PC-9 (cell line): ENCODE data around the gene CACNA1D. TPM values are rescaled to one million over a fixed set of nuclear protein-coding genes. Genes with fewer than 3 reads are reported as not detected.

Source experiments
- BruUV-seq: library from RNA; stranded (reverse); fragments of 400-500 nt; replicated peaks from 2 replicates; lab custom pipeline; 2021; lab: Mats Ljungman, UMichigan
- CTCF ChIA-PET: fragments of 300-600 bp; sonication (Branson Sonifier 250); formaldehyde crosslinking; loops from one replicate; lab custom pipeline; 2022; ENCODE audit warnings: antibody characterized with exemption; lab: Charles Lee
- POLR2A ChIA-PET: fragments of 300-600 bp; sonication (Branson Sonifier 250); formaldehyde crosslinking; loops from one replicate; lab custom pipeline; 2022; ENCODE audit warnings: antibody characterized with exemption; ENCODE audit not compliant: unreplicated experiment; lab: Charles Lee
- DNase-seq, 2 experiments: peaks; one replicate each; pipeline versions ENCODE4 v3.0.0 to v3.0.0-alpha.2; 2015 to 2022; ENCODE audit warnings: mixed read lengths in 1 of 2
- H2AFZ ChIP-seq: fragments of 200-600 bp; sonication (generic); 2 replicates; pipeline ENCODE4 v1.8.1; 2017; ENCODE audit warnings: antibody characterized with exemption
- H3F3A ChIP-seq: fragments of 200-600 bp; sonication (generic); 2 replicates; pipeline ENCODE4 v1.8.1; 2017; ENCODE audit warnings: antibody characterized with exemption, mild to moderate bottlenecking, low read depth; ENCODE audit not compliant: insufficient read depth
- H3K27ac ChIP-seq: fragments of 200-600 bp; sonication (generic); 2 replicates; pipeline ENCODE4 v1.6.1; 2016; ENCODE audit warnings: mixed run types
- H3K27me3 ChIP-seq: fragments of 200-600 bp; sonication (generic); 2 replicates; pipeline ENCODE4 v1.6.1; 2016; ENCODE audit warnings: low read depth, mixed run types; ENCODE audit not compliant: insufficient read depth
- H3K36me3 ChIP-seq: fragments of 200-600 bp; sonication (generic); 2 replicates; pipeline ENCODE4 v1.6.1; 2016; ENCODE audit warnings: low read depth, mixed run types
- H3K4me1 ChIP-seq: fragments of 200-600 bp; sonication (generic); replicated peaks from 2 replicates; pipeline ENCODE4 v1.6.1; 2016; ENCODE audit warnings: mixed run types; ENCODE audit not compliant: insufficient read depth
- H3K4me2 ChIP-seq: fragments of 200-600 bp; sonication (generic); 2 replicates; pipeline ENCODE4 v1.6.1; 2017; ENCODE audit warnings: mixed run types
- H3K4me3 ChIP-seq: fragments of 200-600 bp; sonication (generic); 2 replicates; pipeline ENCODE4 v1.6.1; 2016; ENCODE audit warnings: mixed run types
- H3K79me2 ChIP-seq: fragments of 200-600 bp; sonication (generic); 2 replicates; pipeline ENCODE4 v1.6.1; 2017; ENCODE audit warnings: low read depth, mixed run types
- H3K9me2 ChIP-seq: fragments of 200-600 bp; sonication (generic); 2 replicates; pipeline ENCODE4 v1.8.1; 2017; ENCODE audit warnings: mild to moderate bottlenecking; ENCODE audit not compliant: insufficient read depth
- H3K9me3 ChIP-seq: fragments of 200-600 bp; sonication (generic); 2 replicates; pipeline ENCODE4 v1.8.1; 2016; ENCODE audit warnings: low read depth; ENCODE audit not compliant: insufficient read depth
- H4K20me1 ChIP-seq: fragments of 200-600 bp; sonication (generic); 2 replicates; pipeline ENCODE4 v1.8.1; 2017; ENCODE audit not compliant: insufficient read depth
- EZH2 ChIP-seq: fragments of 200-600 bp; sonication (generic); IDR thresholded peaks from 2 replicates; pipeline ENCODE4 v1.8.0; 2017; ENCODE audit warnings: antibody characterized with exemption, low read depth
- intact Hi-C: fragments of 100-400 bp; cut with micrococcal nuclease; formaldehyde crosslinking; loops from one replicate; pipeline ENCODE4 v1.10.0; 2022; ENCODE audit not compliant: unreplicated experiment
- total RNA-seq: library from RNA; stranded (reverse); gene quantifications from 2 replicates; pipeline ENCODE4 v1.2.3, GENCODE V29; 2021
- TF ChIP-seq, protein P1 (sequence below): fragments of 200-600 bp; sonication (generic); conservative IDR thresholded peaks from 2 replicates; pipeline ENCODE4 v1.6.1; 2017; ENCODE audit warnings: mixed run types, antibody characterized with exemption, mild to moderate bottlenecking, moderate library complexity

The CACNA1D gene
- total RNA-seq, 1 experiment from 2014 or later = not detected

DNA sequence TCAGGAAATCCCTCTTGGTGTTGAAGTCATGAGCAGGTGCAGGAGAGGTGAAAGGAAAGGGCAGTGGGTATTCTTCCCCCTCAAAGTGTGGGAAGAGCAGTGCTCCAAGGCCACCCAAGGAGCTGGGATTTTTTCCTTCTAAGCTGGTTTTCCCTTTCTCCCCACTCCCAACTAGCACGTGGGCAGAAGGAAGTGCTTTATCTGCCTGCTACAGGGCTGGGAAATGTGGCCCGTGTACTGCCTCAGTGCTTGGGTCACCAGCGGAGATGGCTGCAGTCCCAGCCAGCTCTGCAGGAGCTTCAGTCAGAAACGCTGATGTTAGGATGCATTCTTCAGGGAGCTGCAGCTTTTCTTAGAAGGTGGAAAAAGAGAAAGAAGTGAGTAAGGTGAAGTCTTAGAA lies 99.2 kb downstream of the CACNA1D start:
- Histone ChIP-seq H3K9me3 (no peaks in the 10 kb centered on the region), H3K27ac (no peak overlapping the region), H3K4me1 (no peaks in the 10 kb centered on the region), H3F3A (no peaks in the 10 kb centered on the region), H3K27me3 (peaks cover 58% of the 10 kb centered on the region), H4K20me1 (no peaks in the 10 kb centered on the region), H3K4me3 (no peak overlapping the region), H3K36me3 (no peaks in the 10 kb centered on the region), H3K79me2 (no peaks in the 10 kb centered on the region), H3K9me2 (no peaks in the 10 kb centered on the region), H3K4me2 (no peak overlapping the region), H2AFZ (no peak overlapping the region)
- no TSS peak for BruUV-seq
- POLR2A ChIA-PET = no interaction called here
- TF ChIP-seq EZH2 = no peak
- TF ChIP-seq, protein P1, sequence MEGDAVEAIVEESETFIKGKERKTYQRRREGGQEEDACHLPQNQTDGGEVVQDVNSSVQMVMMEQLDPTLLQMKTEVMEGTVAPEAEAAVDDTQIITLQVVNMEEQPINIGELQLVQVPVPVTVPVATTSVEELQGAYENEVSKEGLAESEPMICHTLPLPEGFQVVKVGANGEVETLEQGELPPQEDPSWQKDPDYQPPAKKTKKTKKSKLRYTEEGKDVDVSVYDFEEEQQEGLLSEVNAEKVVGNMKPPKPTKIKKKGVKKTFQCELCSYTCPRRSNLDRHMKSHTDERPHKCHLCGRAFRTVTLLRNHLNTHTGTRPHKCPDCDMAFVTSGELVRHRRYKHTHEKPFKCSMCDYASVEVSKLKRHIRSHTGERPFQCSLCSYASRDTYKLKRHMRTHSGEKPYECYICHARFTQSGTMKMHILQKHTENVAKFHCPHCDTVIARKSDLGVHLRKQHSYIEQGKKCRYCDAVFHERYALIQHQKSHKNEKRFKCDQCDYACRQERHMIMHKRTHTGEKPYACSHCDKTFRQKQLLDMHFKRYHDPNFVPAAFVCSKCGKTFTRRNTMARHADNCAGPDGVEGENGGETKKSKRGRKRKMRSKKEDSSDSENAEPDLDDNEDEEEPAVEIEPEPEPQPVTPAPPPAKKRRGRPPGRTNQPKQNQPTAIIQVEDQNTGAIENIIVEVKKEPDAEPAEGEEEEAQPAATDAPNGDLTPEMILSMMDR = no peak
- intact Hi-C loops = no loop called here
- no peak for DNase-seq
- CTCF ChIA-PET = no interaction called here

DNA sequence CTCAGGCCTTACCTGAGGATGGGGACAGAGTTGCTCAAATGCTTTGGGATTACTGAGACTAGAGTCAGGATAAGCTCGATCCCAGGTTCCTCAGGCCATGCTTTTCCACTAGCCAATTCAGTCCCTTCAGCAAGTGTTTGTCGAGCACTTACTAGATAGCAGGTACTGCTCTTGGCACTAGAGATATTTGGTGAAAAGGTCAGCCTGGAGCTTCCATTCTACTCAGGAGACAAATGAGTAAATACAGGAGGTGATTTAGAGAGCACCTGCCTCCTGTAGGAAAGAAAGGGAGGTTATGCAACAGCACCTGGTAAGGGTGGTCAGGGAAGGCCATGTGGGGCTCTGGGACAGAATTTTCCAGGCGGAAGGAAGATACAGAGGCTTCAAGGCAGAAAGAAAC lies 99.9 kb downstream of the CACNA1D start:
- no peaks in the 10 kb centered on the region for H3K36me3 ChIP-seq
- intact Hi-C loops = no loop called here
- no peaks in the 10 kb centered on the region for H3K9me3 ChIP-seq
- H3K4me2 ChIP-seq = no peak overlapping the region
- no peak for DNase-seq
- H3K4me3 ChIP-seq = no peak overlapping the region
- BruUV-seq = no TSS peak
- H2AFZ ChIP-seq = no peak overlapping the region
- no peak for TF ChIP-seq EZH2
- TF ChIP-seq, protein P1 = no peak
- H3K27me3 ChIP-seq = peaks cover 52% of the 10 kb centered on the region
- ChIA-PET POLR2A (no interaction called here), CTCF (no interaction called here)
- no peaks in the 10 kb centered on the region for H3F3A ChIP-seq
- H3K9me2 ChIP-seq = no peaks in the 10 kb centered on the region
- H3K79me2 ChIP-seq = no peaks in the 10 kb centered on the region
- no peak overlapping the region for H3K27ac ChIP-seq
- no peaks in the 10 kb centered on the region for H3K4me1 ChIP-seq
- no peaks in the 10 kb centered on the region for H4K20me1 ChIP-seq

DNA sequence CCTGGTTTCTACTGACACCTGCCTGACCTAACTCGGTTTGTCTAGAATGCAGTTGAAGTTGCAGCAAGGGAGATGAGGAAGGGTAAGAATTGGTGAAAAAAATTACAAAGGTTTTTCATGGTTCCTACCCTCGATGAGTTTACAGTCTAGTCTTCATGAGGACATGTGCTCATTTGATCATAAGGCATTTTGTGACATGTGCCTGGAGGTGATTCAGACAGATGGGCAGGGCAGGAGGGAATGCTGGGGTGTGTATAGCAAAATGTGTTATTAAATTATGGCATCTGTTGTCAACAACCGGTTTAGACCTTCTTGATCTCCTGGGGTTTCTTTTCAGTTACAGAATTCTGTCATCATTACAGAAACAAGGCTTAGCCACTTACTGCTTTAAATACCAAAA lies 101.2 kb downstream of the CACNA1D start:
- POLR2A ChIA-PET = no interaction called here
- Histone ChIP-seq H3K4me3 (no peak overlapping the region), H3K27ac (no peak overlapping the region), H3K79me2 (no peaks in the 10 kb centered on the region), H3K9me2 (no peaks in the 10 kb centered on the region), H4K20me1 (no peaks in the 10 kb centered on the region), H3K9me3 (no peaks in the 10 kb centered on the region), H3K27me3 (peaks cover 46% of the 10 kb centered on the region), H3F3A (no peaks in the 10 kb centered on the region), H3K4me2 (no peak overlapping the region), H2AFZ (no peak overlapping the region), H3K36me3 (no peaks in the 10 kb centered on the region), H3K4me1 (no peaks in the 10 kb centered on the region)
- TF ChIP-seq, protein P1 = no peak
- no peak for TF ChIP-seq EZH2
- intact Hi-C loops = no loop called here
- CTCF ChIA-PET = no interaction called here
- no TSS peak for BruUV-seq
- no peak for DNase-seq
